HTR-8/SVneo (cell line): ENCODE results near the gene NPC1.

Experiments
- DNase-seq: peaks from one replicate; pipeline ENCODE4 v3.0.0; 2011; ENCODE audit warnings: low spot score, mixed read lengths; ENCODE audit not compliant: insufficient read length
- FAIRE-seq: peaks from 2 replicates; lab custom pipeline; 2011; peaks lifted over from hg19 to GRCh38; lab: Jason Lieb, UNC

NPC1 gene

GRCh38 chr18:23612434-23613090, 26.3 kb upstream of the NPC1 start:
- DNase-seq (no peak), FAIRE-seq (no peak)

- no peak for DNase-seq
- no peak for FAIRE-seq
Measured at GRCh38 chr18:23609390-23610023, 23.2 kb upstream of the NPC1 start.

GRCh38 chr18:23608211-23608610, 21.9 kb upstream of the NPC1 start:
- DNase-seq = no peak
- FAIRE-seq = no peak

DNA sequence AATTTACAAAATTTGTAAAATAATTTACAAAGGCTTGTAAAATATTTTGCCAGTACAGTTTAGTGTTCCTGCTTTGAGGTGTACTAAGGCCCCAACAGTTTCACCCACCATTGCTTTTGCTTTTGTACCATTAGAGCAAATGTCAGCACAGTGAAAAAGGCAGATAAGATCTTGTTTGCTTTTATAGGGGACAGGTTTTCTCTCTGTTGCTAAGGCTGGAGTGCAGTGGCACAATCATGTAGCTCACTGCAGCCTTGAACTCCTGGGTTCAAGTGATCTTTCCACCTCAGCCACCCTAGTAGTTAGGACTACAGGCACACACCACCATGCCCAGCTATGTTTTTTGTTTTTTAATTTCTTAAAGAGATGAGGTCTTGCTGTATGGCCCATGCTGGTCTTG, 19.6 kb upstream of the NPC1 start:
- DNase-seq (no peak), FAIRE-seq (no peak)

DNA sequence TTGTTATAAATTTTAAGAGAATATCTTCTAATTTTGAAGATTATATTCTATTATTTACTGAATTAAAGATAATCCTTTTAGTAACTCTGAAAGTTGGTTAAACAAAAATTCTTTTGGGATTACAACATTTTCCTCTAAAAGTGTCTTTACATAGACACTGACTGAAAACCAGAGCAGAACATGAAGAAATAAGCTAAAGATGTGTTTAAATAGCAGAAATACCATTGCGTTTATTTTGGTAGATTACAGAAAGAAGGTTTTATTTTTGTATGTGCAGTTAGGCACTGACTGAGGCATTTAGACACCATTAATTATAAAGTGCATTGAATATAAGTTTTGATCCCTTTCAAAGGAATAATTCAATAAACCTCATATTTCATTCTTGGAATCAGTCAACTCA, 13.5 kb upstream of the NPC1 start:
- FAIRE-seq (no peak), DNase-seq (no peak)

GRCh38 chr18:23596183-23596582, 9.9 kb upstream of the NPC1 start:
- FAIRE-seq = no peak
- DNase-seq = no peak

DNA sequence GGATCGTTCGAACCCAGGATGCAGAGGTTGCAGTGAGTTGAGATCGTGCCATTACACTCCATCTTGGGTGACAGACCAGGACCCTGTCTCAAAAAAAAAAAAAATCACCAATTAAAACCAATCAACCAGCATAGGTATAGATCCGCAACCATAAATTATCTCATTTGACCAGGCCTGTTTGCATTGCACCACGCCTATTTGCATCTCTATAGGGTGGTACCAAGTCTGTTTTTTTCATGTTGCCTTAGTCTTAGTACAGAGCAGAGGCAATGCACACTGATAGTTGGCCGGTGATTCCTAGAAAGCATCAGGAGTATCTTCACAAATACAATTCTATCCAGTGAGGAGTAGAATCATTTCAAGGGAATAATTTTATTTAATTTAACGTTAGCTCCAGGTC, 9.3 kb upstream of the NPC1 start:
- FAIRE-seq = no peak
- DNase-seq = no peak

DNA sequence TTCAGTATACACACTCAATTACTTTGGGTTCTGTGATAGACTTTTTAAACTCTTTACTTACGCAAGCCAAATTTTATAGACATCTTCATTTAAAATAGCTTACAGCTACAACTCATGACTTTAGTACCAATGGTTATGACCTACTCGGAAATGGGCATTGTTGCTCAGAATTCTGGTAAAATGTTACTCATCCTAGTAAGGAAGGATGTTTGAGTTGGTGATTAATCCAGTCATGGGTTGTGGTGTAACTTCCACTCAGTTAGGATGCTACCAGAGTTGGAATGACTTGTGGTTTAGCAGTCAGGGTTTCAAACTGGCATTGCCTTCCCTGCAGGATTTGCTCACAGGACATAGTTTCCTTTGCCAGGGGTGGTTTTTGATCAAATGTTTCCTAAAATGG, 7.4 kb upstream of the NPC1 start:
- FAIRE-seq (no peak), DNase-seq (no peak)

GRCh38 chr18:23592911-23593310, 6.6 kb upstream of the NPC1 start:
- DNase-seq (no peak), FAIRE-seq (no peak)

DNA sequence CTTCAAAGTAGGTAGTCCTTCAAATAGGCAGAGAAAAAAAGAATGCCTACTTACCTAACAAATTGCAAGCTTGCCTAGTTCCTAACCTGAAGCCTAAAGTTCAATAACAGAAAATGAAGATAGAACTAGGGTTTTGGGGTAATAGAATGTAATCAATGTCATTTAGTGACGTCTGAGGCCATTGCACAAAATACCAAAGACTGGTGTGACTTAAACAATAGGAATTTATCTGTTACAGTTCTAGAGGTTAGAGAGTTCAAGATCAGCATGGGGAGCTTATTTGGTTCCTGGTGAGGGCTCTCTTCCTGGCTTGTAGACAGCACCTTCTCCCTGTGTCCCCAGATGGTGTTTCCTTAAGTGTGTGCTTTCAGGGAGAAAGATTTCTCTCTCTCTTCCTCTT, 4.7 kb upstream of the NPC1 start:
- DNase-seq = no peak
- no peak for FAIRE-seq

- FAIRE-seq (no peak), DNase-seq (no peak)
Measured at GRCh38 chr18:23588836-23589560, 2.7 kb upstream of the NPC1 start.

GRCh38 chr18:23587220-23587642, 925 bp upstream of the NPC1 start:
- DNase-seq = no peak
- no peak for FAIRE-seq

GRCh38 chr18:23585897-23586248, 433 bp downstream of the NPC1 start:
- no peak for FAIRE-seq
- DNase-seq = no peak

GRCh38 chr18:23585007-23585871, 1.1 kb downstream of the NPC1 start:
- no peak for DNase-seq

GRCh38 chr18:23584019-23584983, 2.0 kb downstream of the NPC1 start:
- no peak for DNase-seq
- FAIRE-seq = no peak

More at GRCh38 chr18:23585007-23585871, 1.1 kb downstream of the NPC1 start:
- FAIRE-seq = no peak

DNA sequence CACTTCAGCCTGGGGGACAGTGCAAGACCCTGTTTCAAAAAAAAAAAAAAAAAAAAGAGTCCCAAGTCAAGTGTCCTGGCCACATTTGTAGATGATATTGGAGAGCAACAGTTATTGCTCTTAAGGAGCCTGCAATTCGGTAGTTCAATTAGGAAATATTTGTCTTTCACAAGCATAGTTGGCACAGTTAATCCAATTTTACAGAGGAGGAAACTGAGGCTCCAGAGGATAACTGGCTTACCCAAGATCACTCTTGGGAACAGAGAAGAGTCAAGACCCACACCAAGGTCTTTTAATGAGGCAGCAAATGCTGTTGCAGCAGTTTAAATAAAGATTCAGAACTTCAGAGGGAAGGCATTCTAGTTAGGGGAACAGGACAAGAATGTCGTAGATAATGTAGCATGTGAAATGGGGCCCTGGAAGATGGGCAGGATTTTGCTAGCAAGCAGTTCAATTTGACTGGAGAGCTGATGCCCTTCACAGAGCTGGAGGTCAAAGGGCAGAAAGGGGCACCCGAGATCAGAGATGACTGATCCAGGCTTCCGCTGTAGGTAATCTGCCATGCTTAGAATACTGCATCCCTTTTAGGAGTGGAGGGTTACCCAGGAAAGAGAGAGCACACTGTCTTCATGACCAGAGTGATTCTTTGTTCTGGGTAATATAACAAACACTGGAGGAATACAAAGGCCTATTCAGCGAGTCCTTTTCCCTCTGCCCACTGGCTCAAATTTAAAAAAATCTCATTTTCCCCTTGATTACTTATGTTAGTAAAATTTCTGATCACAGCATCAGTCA, 3.0 kb downstream of the NPC1 start:
- no peak for FAIRE-seq

DNA sequence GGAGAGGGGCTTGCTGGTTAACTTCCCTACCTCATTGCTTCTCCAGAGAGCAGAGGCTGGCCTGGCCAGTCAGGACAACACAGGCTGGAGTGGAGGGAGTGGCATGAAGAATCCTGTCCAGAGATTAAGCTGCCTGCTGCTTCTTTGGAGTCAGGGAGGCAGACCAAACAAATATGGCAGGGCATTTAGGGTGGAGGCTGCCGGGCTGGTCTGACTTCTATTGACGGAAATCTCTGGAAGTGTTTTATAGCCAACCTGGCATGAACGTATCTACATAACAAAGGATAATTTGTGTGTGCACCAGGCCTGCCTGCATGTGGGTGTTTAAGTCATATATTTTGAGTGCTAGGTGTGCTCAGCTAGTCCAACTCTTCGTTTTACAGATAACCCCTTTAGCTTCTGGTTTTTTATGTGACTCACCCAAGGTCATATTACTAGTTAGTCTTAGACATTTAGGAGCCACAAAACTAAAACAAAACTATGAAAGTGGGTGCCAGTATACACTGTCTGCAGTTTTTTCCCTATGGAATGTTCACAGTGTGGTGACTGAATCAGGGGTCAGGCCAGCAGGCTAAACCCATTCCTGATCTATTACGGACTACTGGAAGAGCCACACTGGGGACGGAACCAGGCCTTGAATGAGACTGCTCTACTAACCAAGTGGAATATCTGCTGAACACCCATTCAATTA, 5.5 kb downstream of the NPC1 start:
- FAIRE-seq (no peak), DNase-seq (no peak)

More for the DNA sequence above, 3.0 kb downstream of the NPC1 start:
- DNase-seq = no peak
